ENCODE measurements around the gene KRTAP4-5. TPM values are rescaled to one million over a fixed set of nuclear protein-coding genes. Genes with fewer than 3 reads are reported as not detected.
"Not testable (repeated sequence)": the region's sequence is repeated elsewhere in the genome, so short reads cannot be mapped to it uniquely, and the experiment has no call there.

KRTAP4-5 gene
- polyA plus RNA-seq, 3 donors: not detected

DNA sequence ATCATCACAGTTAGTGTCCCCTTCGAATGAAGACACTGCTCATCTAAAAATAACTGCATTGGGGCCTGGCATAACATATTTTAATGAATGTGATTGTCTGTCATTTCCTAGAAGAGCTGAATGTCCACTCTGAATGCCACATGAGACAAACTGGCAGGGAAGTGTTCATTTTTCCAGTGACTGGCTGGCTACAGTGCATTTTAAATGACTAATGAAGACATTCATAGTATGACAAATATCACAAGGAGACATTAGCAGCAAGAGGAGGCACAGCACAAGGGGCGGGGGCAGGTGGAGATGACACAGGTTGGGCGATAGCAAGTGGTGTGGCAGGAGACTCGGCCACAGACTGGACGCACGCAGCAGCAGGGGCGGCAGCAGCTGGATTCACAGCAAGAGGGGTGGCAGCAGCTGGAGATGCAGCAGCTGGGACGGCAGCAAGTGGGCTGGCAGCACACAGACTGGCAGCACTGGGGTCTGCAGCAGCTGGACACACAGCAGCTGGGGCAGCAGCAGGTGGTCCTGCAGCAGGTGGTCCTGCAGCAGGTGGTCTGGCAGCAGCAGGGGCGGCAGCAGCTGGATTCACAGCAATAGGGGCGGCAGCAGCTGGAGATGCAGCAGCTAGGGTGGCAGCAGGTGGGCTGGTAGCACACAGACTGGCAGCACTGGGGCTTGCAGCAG, 514 bp downstream of the KRTAP4-5 start:
- not testable (repeated sequence) for DNase-seq (ENCODE audit: low read depth in 3 of 3, low spot score in 2 of 3)

DNA sequence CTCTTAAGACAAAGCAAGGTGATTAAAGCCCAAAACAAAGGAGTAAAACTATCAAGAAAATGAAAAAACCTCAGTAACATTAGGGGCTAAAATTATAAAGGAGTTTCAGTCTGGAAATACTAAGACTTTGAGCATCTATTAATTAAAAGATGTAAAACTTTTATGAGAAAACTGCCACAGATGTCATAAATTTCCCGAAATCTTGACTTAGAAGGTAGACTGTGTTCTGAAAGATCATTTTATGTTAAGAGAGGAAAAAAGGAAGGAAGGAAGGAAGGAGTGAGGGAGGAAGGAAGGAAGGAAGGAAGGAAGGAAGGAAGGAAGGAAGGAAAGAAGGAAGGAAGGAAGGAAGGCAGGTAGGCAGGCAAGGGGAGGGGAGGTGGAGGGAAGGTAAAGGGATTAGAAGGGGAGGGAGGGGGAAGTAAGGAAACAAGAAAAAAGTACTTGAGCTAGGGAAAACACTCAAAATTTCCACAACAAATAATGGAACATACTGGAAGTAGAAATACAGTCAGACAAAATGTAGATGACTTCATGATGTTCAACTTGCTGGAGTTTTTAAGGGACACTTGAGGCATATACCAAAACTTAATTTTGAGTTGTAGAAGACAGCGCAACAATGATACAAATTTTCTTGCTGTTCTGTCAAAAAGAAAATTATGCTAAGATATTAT, 2.0 kb downstream of the KRTAP4-5 start:
- DNase-seq (ENCODE audit: low read depth in 3 of 3, low spot score in 2 of 3): no peak

DNA sequence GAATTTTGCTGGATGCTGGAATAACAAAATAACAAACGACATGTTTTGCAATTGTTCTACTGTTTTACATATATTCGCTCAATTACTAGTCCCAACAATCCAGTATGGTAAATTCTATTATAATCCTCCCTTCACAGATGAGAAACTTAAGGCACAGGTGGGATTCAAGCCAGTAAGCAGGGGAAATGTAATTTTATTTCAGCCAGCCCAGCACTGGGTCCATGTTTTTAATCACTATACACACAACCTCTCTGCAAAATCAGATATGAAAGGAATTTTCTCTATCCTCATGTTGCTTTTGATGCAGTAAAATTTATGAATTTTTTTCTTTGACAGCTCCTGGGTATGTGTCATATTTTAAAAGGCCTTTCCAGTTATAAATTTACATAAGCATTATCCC, 4.4 kb downstream of the KRTAP4-5 start:
- DNase-seq (ENCODE audit: low read depth in 3 of 3, low spot score in 2 of 3): no peak

- DNase-seq (ENCODE audit: low read depth in 3 of 3, low spot score in 2 of 3): no peak
Observed at GRCh38 chr17:41144846-41145245, 4.8 kb downstream of the KRTAP4-5 start.

GRCh38 chr17:41141361-41141760, 8.3 kb downstream of the KRTAP4-5 start:
- DNase-seq (ENCODE audit: low read depth in 3 of 3, low spot score in 2 of 3): no peak

GRCh38 chr17:41140360-41141131, 9.1 kb downstream of the KRTAP4-5 start, which contains the start of gene KRTAP4-6:
TSS of gene KRTAP4-6 (minus strand) at chr17:41140544. CDS start at chr17:41140487, 57 bp downstream.
- DNase-seq (ENCODE audit: low read depth in 3 of 3, low spot score in 2 of 3): no peak

DNA sequence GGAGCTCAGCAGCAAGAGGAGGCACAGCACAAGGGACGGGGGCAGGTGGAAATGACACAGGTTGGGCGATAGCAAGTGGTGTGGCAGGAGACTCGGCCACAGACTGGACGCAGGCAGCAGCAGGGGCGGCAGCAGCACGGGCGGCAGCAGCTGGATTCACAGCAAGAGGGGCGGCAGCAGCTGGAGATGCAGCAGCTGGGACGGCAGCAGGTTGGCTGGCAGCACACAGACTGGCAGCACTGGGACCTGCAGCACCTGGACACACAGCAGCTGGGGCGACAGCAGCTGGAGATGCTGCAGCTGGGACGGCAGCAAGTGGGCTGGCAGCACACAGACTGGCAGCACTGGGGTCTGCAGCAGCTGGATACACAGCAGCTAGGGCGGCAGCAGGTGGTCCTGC, 9.8 kb downstream of the KRTAP4-5 start:
- DNase-seq (ENCODE audit: low read depth in 3 of 3, low spot score in 2 of 3): not testable (repeated sequence)

- no peak for DNase-seq (ENCODE audit: low read depth in 3 of 3, low spot score in 2 of 3)
Observed at GRCh38 chr17:41133880-41134735, 15.5 kb downstream of the KRTAP4-5 start.

- no peak for DNase-seq (ENCODE audit: low read depth in 3 of 3, low spot score in 2 of 3)
Observed at GRCh38 chr17:41131979-41132378, 17.6 kb downstream of the KRTAP4-5 start.

- DNase-seq (ENCODE audit: low read depth in 3 of 3, low spot score in 2 of 3): no peak
Observed at GRCh38 chr17:41127371-41127770, 22.3 kb downstream of the KRTAP4-5 start.

- DNase-seq (ENCODE audit: low read depth in 3 of 3, low spot score in 2 of 3): no peak
Observed at GRCh38 chr17:41126412-41126811, 23.2 kb downstream of the KRTAP4-5 start.

DNA sequence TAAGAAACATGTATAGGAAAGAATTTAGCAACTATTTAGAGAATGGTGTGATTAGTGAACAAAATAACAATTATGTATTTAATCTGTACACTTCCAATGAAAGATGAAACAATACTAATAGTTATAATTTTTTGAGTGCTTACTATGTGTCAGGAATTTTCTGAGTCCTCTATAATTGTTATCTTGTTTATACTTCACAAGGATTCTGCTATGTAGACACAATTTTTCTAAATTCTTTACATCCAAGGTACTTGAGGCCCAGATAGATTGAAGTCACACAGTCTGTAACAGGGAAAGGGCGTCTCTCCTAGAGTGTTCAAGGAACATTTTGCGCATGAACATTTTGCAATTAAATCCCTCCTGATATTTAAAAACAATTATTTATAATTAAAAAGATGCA, 24.6 kb downstream of the KRTAP4-5 start:
- DNase-seq (ENCODE audit: low read depth in 3 of 3, low spot score in 2 of 3): no peak

DNA sequence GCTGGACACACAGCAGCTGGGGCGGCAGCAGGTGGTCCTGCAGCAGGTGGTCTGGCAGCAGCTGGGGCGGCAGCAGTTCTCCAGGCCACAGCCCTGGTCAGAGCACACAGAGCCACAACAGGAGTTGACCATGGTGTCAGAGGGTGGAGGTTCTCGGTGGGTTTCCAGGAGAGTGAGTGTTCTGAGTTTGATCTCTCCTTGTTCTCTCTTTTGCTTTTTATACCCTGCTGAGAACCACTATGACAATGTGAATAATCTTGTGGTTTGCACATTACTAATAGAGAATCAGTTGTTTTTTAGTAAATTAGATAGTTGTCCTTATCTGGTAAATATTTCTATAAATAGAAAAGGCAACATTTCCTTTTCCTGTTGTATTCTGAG, 25.6 kb downstream of the KRTAP4-5 start, which contains the start of gene KRTAP4-12:
KRTAP4-12 (minus strand) TSS at position 192 of the 381 bp plus-strand sequence; CDS start at position 132, 60 bp downstream.
- not testable (repeated sequence) for DNase-seq (ENCODE audit: low read depth in 3 of 3, low spot score in 2 of 3)

DNA sequence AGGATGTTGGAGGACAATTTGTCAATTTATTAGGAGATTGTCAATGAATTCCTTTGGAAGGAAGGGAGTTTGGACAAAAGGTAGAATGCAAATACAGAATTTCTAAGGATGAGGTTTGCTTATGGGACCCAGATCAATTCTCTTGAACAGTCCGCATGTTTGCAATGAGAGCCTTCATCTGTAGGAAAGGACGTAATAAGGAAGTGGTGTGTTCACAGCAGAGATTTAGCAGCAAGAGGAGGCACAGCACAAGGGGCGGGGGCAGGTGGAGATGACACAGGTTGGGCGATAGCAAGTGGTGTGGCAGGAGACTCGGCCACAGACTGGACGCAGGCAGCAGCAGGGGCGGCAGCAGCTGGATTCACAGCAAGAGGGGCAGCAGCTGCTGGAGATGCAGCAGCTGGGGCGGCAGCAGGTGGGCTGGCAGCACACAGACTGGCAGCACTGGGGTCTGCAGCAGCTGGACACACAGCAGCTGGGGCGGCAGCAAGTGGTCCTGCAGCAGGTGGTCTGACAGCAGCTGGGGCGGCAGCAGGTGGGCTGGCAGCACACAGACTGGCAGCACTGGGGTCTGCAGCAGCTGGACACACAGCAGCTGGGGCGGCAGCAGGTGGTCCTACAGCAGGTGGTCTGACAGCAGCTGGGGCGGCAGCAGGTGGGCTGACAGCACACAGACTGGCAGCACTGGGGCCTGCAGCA, 26.2 kb downstream of the KRTAP4-5 start:
- DNase-seq (ENCODE audit: low read depth in 3 of 3, low spot score in 2 of 3): not testable (repeated sequence)

GRCh38 chr17:41121742-41122141, 27.9 kb downstream of the KRTAP4-5 start:
- no peak for DNase-seq (ENCODE audit: low read depth in 3 of 3, low spot score in 2 of 3)

DNA sequence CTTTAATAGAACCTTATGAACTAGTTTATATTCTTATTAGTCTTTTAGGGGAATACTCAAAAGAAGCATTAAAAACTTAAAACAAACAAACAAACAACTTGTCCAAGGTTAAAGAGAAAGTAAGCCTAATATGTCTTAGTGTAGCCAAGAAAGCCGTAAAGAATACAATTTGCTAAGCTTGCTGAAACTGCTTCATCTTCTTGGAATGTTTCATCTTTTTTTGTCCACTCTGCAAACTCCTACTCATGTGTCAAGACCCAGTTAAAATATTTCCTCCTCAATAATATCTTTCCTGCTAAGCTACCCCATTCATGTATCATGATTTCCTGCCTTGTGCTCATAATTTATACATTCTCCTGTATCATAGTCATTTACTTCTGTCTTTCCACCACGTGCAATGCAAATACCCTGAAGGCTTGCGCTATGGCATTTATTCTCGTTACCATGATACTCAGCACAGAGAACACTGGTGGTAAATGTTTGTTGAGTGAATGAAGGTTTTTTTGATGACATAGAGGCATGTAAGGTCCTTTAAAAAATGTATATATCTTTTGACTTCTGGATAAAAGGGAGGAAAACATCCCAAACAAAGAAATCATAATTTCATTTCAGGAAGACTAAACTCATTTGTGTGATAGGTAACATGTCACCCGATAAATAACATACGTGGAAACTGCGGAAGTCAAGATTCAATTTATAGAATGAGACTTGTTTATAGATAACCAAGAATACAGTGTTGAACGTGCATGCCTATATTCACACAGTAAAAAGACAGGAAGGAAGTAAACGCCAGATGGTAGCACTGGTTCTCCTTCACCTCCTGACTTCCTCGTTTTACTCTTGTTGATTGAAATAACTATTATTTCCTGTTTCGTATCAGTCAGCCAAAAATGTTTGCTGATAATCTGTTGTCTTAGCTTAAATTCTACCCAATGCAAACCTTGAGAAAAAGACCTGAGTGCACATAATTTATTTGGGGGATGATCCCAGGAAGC, 29.6 kb downstream of the KRTAP4-5 start:
- DNase-seq (ENCODE audit: low read depth in 3 of 3, low spot score in 2 of 3): not testable (repeated sequence)

DNA sequence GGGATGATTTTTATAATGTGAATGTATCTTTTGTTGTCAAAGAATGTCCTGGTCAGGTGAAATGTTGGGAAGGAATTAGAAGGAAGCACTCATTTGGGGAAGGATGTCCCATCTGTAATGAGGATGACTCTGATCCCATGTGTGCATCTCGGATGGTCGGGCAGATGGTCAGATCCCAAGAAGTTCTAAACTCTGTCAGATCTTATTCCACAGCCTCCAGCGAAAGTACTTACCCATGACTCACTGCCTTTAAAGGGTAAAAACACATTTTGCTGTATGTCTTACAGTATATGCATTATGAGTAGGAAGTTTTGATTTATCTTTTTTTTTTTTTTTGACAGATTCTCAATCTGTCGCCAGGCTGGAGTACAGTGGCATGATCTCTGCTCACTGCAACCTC, 30.9 kb downstream of the KRTAP4-5 start:
- DNase-seq (ENCODE audit: low read depth in 3 of 3, low spot score in 2 of 3): no peak

- not testable (repeated sequence) for DNase-seq (ENCODE audit: low read depth in 3 of 3, low spot score in 2 of 3)
Observed at GRCh38 chr17:41117846-41118386, 31.7 kb downstream of the KRTAP4-5 start, which contains the start of gene KRTAP4-11. TSS of gene KRTAP4-11 (minus strand) at chr17:41118373. CDS start at chr17:41118315, 58 bp downstream.

Data from right renal cortex interstitium (tissue), 3 donors.